ENCODE results near the gene FAM114A1. TPM values are rescaled to one million over a fixed set of nuclear protein-coding genes. Genes with fewer than 3 reads are reported as not detected.
A peak's percentile ranks its signal among the peaks of the same experiment; 100 is the strongest.

Gene FAM114A1
- total RNA-seq, 1 donor from 2014 or later, result 223 TPM

DNA sequence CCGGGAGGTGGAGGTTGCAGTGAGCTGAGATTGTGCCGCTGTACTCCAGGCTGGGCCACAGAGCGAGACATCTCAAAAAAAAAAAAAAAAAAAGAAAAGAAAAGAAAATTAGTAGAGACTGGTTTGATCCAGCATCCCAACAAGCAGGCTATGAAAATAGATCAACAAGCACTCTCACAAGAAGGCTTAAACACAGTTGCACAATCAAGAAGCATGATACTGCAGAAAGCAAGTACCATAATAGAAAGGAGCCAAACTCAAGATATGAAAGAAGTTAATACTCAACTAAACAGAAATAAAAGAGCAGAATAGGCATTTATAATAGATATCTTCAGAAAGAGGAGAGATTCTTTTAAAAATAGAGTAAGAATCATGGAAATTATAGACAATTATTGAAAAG is 21.6 kb upstream of the FAM114A1 start:
- Mint-ChIP-seq H3K36me3 (ENCODE audit: low read depth) (peaks cover 15% of the 10 kb centered on the region), H3K4me3 (ENCODE audit: unreplicated experiment) (no peak overlapping the region), H3K4me1 (ENCODE audit: low read depth) (no peaks in the 10 kb centered on the region), H3K27ac (ENCODE audit: unreplicated experiment) (no peak overlapping the region), H3K27me3 (ENCODE audit: low read depth) (no peaks in the 10 kb centered on the region), H3K9me3 (ENCODE audit: low read depth) (peaks cover 21% of the 10 kb centered on the region)
- TF ChIP-seq, protein P1, sequence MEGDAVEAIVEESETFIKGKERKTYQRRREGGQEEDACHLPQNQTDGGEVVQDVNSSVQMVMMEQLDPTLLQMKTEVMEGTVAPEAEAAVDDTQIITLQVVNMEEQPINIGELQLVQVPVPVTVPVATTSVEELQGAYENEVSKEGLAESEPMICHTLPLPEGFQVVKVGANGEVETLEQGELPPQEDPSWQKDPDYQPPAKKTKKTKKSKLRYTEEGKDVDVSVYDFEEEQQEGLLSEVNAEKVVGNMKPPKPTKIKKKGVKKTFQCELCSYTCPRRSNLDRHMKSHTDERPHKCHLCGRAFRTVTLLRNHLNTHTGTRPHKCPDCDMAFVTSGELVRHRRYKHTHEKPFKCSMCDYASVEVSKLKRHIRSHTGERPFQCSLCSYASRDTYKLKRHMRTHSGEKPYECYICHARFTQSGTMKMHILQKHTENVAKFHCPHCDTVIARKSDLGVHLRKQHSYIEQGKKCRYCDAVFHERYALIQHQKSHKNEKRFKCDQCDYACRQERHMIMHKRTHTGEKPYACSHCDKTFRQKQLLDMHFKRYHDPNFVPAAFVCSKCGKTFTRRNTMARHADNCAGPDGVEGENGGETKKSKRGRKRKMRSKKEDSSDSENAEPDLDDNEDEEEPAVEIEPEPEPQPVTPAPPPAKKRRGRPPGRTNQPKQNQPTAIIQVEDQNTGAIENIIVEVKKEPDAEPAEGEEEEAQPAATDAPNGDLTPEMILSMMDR (IDR thresholded peaks at IDR 0.05), result no peak
- DNase-seq (ENCODE audit: low spot score), result no peak

DNA sequence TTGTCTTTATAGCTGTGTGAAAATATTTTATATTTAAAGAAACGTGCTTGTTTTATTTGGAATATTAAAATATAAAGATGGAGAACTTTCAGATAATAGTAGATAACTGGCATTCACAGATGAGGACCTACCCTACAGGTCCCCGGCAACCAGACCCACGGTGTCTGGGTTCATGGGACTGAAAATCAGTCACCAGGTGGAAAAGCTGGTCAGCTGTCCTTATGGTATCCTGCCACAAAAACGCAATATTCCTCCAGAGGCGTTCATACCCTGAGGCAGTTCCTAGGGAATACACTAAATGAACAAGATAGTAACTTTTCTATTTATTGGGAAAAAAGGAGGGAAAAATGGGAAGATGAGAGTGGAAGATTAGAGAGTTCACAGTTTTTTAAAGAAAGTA is 12.1 kb upstream of the FAM114A1 start:
- DNase-seq (ENCODE audit: low spot score), result no peak
- Mint-ChIP-seq H3K4me1 (ENCODE audit: low read depth) (peaks cover 35% of the 10 kb centered on the region), H3K27ac (ENCODE audit: unreplicated experiment) (no peak overlapping the region), H3K36me3 (ENCODE audit: low read depth) (no peaks in the 10 kb centered on the region), H3K9me3 (ENCODE audit: low read depth) (peaks cover 4% of the 10 kb centered on the region), H3K27me3 (ENCODE audit: low read depth) (no peaks in the 10 kb centered on the region), H3K4me3 (ENCODE audit: unreplicated experiment) (no peak overlapping the region)
- TF ChIP-seq, protein P1 (IDR thresholded peaks at IDR 0.05), result no peak

DNA sequence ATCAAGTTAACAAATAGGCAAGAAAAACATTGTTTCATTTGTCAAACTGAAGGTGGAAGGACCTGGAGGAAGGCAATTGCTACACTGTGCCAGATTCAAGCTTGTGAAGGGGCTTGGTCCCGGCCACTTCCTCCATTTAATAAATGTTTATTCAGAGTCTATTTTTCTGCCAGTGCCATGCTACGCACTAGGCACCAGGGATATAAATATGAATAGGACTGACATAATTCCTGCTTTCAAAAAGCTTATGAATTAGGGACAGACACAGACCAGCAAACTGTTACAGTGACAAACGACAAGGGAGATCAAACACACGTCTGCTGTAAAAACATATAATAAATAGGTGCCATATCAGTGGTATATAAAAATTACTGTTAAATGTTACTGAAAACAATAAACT is 11.6 kb upstream of the FAM114A1 start:
- DNase-seq (ENCODE audit: low spot score), result no peak
- Mint-ChIP-seq H3K4me3 (ENCODE audit: unreplicated experiment) (peak overlapping the region; percentile 40), H3K9me3 (ENCODE audit: low read depth) (peaks cover 2% of the 10 kb centered on the region), H3K27ac (ENCODE audit: unreplicated experiment) (peak overlapping the region; percentile 43), H3K27me3 (ENCODE audit: low read depth) (no peaks in the 10 kb centered on the region), H3K4me1 (ENCODE audit: low read depth) (peaks cover 35% of the 10 kb centered on the region), H3K36me3 (ENCODE audit: low read depth) (no peaks in the 10 kb centered on the region)
- TF ChIP-seq, protein P1 (IDR thresholded peaks at IDR 0.05), result no peak

DNA sequence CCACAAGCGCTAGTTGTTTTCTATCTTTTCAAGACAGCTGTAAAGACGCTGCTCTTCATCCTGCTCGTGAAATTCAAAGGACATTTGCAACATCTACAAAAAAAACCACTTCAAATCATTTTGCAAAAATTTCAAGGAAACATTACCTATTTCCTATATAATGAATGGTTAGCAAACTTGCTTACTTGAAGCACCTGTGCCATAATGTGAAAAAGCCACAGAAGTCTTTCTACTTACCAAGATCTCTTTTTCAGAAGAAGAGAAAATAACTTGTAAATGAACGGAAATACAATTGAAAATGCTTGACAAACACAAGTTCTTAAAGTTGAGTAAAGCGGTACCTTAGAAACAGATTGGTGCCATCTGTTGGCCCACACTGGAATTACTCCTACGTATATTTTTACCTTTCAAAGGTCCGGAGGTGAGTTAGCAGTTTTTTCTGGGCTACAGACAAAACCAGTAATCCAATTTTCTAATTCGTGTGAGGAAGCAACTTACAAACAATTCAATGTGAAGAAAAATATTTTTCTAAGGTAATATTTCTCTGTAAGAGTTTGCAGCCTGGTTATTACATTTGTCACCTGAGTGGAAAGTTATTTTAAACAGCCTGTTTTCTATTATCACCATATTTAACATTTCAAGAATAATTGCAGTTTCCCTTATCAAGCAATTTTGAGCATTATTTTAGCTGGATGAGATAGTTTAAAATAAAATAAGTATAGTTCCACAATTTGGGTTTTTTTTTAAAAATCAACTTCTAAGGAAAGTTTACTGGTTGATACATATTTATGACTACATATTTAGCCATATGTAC is 10.9 kb upstream of the FAM114A1 start, which contains the start of gene TLR6:
Gene TLR6, minus strand, starts transcription at position 294 of the 814 bp plus-strand sequence. CDS start 27,344 bp downstream, outside the sequence.
- Mint-ChIP-seq H3K4me1 (ENCODE audit: low read depth) (peaks cover 35% of the 10 kb centered on the region), H3K4me3 (ENCODE audit: unreplicated experiment) (peak within 1 kb of the TSS; percentile 44), H3K36me3 (ENCODE audit: low read depth) (no peaks in the 10 kb centered on the region), H3K27ac (ENCODE audit: unreplicated experiment) (peak within 1 kb of the TSS; percentile 94), H3K9me3 (ENCODE audit: low read depth) (peaks cover 2% of the 10 kb centered on the region), H3K27me3 (ENCODE audit: low read depth) (no peaks in the 10 kb centered on the region)
- TF ChIP-seq, protein P1 (IDR thresholded peaks at IDR 0.05), result peak; percentile 96
- no peak for DNase-seq (ENCODE audit: low spot score)

DNA sequence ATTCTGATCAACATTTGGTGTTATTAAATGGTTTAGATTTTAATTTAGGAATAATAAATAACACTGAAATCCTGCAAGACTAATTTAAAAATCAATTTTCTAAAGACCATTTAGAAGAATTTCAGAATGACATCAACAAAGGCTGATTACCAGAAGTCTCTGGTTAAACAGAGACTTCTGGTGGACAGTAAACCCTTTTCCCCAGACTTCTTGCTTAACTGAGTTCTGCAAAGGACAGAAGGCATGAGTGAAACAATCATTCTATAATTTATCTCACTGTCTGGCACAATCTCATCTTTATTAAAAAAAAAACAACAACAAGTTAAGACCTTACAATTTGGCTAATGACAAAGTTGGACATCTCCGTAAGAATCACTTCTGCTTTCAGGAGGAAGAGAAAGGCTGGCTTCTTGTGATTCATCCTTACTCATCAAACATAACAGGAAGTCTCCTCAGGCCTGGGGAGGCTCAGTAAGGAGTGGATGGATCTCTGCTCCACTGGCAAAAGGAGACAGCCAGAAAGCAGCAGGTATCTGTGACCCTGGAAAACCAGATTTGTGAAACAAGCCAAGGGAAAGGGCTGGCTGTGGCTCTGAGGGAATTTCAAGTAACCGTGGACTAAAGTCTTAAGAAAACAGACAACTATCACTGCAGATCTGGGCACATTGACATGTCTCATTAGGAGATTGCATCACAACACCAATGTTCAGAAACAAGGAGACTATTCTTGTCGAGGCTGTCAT is 10.1 kb upstream of the FAM114A1 start:
- no peaks in the 10 kb centered on the region for H3K9me3 Mint-ChIP-seq (ENCODE audit: low read depth)
- no peaks in the 10 kb centered on the region for H3K36me3 Mint-ChIP-seq (ENCODE audit: low read depth)
- peak overlapping the region; percentile 44 for H3K4me3 Mint-ChIP-seq (ENCODE audit: unreplicated experiment)
- DNase-seq (ENCODE audit: low spot score), result no peak
- TF ChIP-seq, protein P1 (IDR thresholded peaks at IDR 0.05), result no peak
- H3K4me1 Mint-ChIP-seq (ENCODE audit: low read depth), result peaks cover 35% of the 10 kb centered on the region
- H3K27me3 Mint-ChIP-seq (ENCODE audit: low read depth), result no peaks in the 10 kb centered on the region
- peak overlapping the region; percentile 94 for H3K27ac Mint-ChIP-seq (ENCODE audit: unreplicated experiment)

Data from chondrocyte (in vitro differentiated cells).